ENCODE data around the gene PLCH1. TPM values are rescaled to one million over a fixed set of nuclear protein-coding genes. Genes with fewer than 3 reads are reported as not detected.

Gene PLCH1
- total and polyA plus RNA-seq, 2 of the 13 experiments (the other 11 are each of a cell fraction or from before 2014, with no cell fraction given): 2.0 to 3.0 TPM

DNA sequence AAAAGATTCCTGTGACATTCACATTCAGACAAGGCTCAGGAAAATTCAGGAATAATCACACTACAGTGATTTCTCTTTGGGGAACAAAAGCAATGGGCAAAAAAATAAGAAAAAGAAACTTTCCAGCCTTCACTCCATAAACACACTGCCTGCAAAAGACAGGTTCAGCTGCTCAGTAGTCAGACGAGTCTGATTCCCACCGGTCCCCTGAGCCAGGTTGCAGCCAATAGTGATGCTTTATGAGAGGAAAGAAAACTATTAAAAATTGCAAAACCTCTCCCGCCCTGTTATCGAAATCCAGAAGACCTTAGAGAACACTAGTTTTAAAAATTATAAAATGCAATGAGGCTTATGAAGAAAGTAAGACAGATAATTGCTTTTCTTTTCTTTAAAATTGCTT lies 8.5 kb downstream of the PLCH1 start:
- peak overlapping the region; percentile 10 for H3K27ac ChIP-seq (ENCODE audit: extremely low read length, insufficient read depth, low read length)
- H3K9me3 ChIP-seq (ENCODE audit: low read length): no peaks in the 10 kb centered on the region
- intact Hi-C loops (cut with micrococcal nuclease; ENCODE audit: unreplicated experiment): no loop called here
- ChIA-PET CTCF (ENCODE audit: low intra/inter-chr PET ratio, low total read pairs) (no interaction called here), POLR2A (interaction anchor here (0.9 to 2.9 kb wide), 2 partner anchors 15 to 69 kb away, joined by 3 to 10 read pairs; partner anchors contain the start of gene C3orf33)
- DNase-seq (ENCODE audit: low spot score) (no peak), FAIRE-seq (no peak), ATAC-seq (no peak)
- 0 out of 5 replicates have a peak, but pooled peaks cover 0 to 2% of the 10 kb centered on the region in 2 experiments for H3K36me3 ChIP-seq (replicated peaks in 1 of 2; ENCODE audit: control insufficient read depth in 1 of 2, insufficient read depth in 2 of 2, low read length in 2 of 2)
- BruUV-seq (replicated peaks): no TSS peak
- 88% methylated on average over 4 of the region's 4 CpGs for WGBS (ENCODE audit: low lambda C conversion rate)
- H3K27me3 ChIP-seq (ENCODE audit: control insufficient read depth in 1 of 2, insufficient read depth in 2 of 2, low read length in 2 of 2): no peaks in the 10 kb centered on the region; a peak in 1 of 5 replicates
- in situ Hi-C loops (cut with HindIII; ENCODE audit: extremely low pct_ligation_motif_present, low pct_unique_long_range_greater_than_20kb): no loop called here
- H3K4me1 ChIP-seq (ENCODE audit: insufficient read depth, low read length): peaks cover 34% of the 10 kb centered on the region
- TF ChIP-seq ZNF549 (CRISPR knock-in tag; IDR thresholded peaks at IDR 0.05) (no peak), ZNF883 (CRISPR knock-in tag; IDR thresholded peaks at IDR 0.05; ENCODE audit: not compliant biosample characterization) (no peak), MTERF4 (CRISPR knock-in tag; IDR thresholded peaks at IDR 0.05) (no peak), ZNF616 (CRISPR knock-in tag; IDR thresholded peaks at IDR 0.05; ENCODE audit: low read depth) (no peak), PBX2 (CRISPR knock-in tag; IDR thresholded peaks at IDR 0.05) (no peak), ZNF230 (CRISPR knock-in tag; IDR thresholded peaks at IDR 0.05) (no peak), ZNF770 (CRISPR knock-in tag; IDR thresholded peaks at IDR 0.05) (no peak), TEAD3 (CRISPR knock-in tag; optimal IDR thresholded peaks at IDR 0.05; ENCODE audit: borderline replicate concordance) (no peak), ZSCAN30 (CRISPR knock-in tag; IDR thresholded peaks at IDR 0.05) (no peak), RARG (CRISPR knock-in tag; IDR thresholded peaks at IDR 0.05; ENCODE audit: low read depth) (no peak)
- no peak overlapping the region for H3K4me2 ChIP-seq (ENCODE audit: low read depth, low read length)
- H3K79me2 ChIP-seq (ENCODE audit: insufficient read depth, low read length): no peaks in the 10 kb centered on the region
- no peak overlapping the region for H3K4me3 ChIP-seq (replicated peaks in 1 of 3; ENCODE audit: insufficient read depth in 1 of 3, low read depth in 2 of 3, low read length in 3 of 3)
- no peaks in the 10 kb centered on the region for H4K20me1 ChIP-seq (ENCODE audit: insufficient read depth, low read length)
- H3K9ac ChIP-seq (ENCODE audit: insufficient read depth, low read depth, low read length): no peak overlapping the region
- H2AFZ ChIP-seq (ENCODE audit: low read length): no peak overlapping the region

Data from HepG2 (cell line).